SK-N-SH (cell line): Measurements from ENCODE around the gene FSD2. TPM values are rescaled to one million over a fixed set of nuclear protein-coding genes. Genes with fewer than 3 reads are reported as not detected.

Source experiments
- CTCF ChIA-PET: fragments of 300-600, 350-600 bp; formaldehyde crosslinking; extraction: SDS; loops from one replicate; lab custom pipeline; 2021; lab: Yijun Ruan, JAX
- POLR2A ChIA-PET: fragments of 350-600 bp; sonication (Branson Sonifier 250); formaldehyde crosslinking; extraction: SDS; loops from one replicate; lab custom pipeline; 2020; ENCODE audit warnings: antibody characterized with exemption, inconsistent platforms; lab: Yijun Ruan, JAX
- DNase-seq: peaks from one replicate; pipeline ENCODE4 v3.0.0; 2012
- H2AFZ ChIP-seq: fragments of 200-600 bp; sonication (generic); 2 replicates; pipeline ENCODE4 v1.8.1; 2016; ENCODE audit warnings: antibody characterized with exemption, mild to moderate bottlenecking, low read depth
- H3F3A ChIP-seq: fragments of 200-600 bp; sonication (generic); replicated peaks from 2 replicates; pipeline ENCODE3; 2016; ENCODE audit warnings: antibody characterized with exemption, mild to moderate bottlenecking; ENCODE audit not compliant: insufficient read depth
- H3K27ac ChIP-seq, 2 experiments: fragments of 200-500 bp in 1 of 2; fragments of 200-600 bp in 1 of 2; sonication (Bioruptor generic) in 1 of 2; sonication (generic), shearing (Covaris generic) in 1 of 2; 2 replicates each; pipeline versions ENCODE4 v1.5.1 to v1.6.1; 2014 to 2016; ENCODE audit warnings: low read depth in 2 of 2, inconsistent platforms in 1 of 2, low read length in 1 of 2, mild to moderate bottlenecking in 1 of 2, mixed read lengths in 1 of 2
- H3K27me3 ChIP-seq: fragments of 200-600 bp; sonication (generic), shearing (Covaris generic); 2 replicates; pipeline ENCODE4 v1.6.1; 2016; ENCODE audit warnings: mixed run types; ENCODE audit not compliant: insufficient read depth
- H3K36me3 ChIP-seq, 2 experiments: fragments of 200-500 bp in 1 of 2; fragments of 200-600 bp in 1 of 2; sonication (Bioruptor generic) in 1 of 2; sonication (generic) in 1 of 2; replicated peaks in 1 of 2; 2 replicates each; pipeline versions ENCODE3 to v1.5.1; 2014 to 2016; ENCODE audit warnings: low read length in 1 of 2, mild to moderate bottlenecking in 1 of 2; ENCODE audit not compliant: insufficient read depth in 2 of 2, control insufficient read depth in 1 of 2
- H3K4me1 ChIP-seq, 2 experiments: fragments of 200-500 bp in 1 of 2; fragments of 200-600 bp in 1 of 2; sonication (Bioruptor generic) in 1 of 2; sonication (generic), shearing (Covaris generic) in 1 of 2; 2 replicates each; pipeline versions ENCODE4 v1.5.1 to v1.6.1; 2014 to 2016; ENCODE audit warnings: low read depth in 1 of 2, low read length in 1 of 2, mixed run types in 1 of 2; ENCODE audit not compliant: insufficient read depth in 2 of 2, control insufficient read depth in 1 of 2
- H3K4me2 ChIP-seq: fragments of 200-600 bp; sonication (generic), shearing (Covaris generic); 2 replicates; pipeline ENCODE4 v1.6.1; 2017; ENCODE audit warnings: mixed run types
- H3K4me3 ChIP-seq, 2 experiments: fragments of 200-500 bp in 1 of 2; fragments of 200-600 bp in 1 of 2; sonication (Bioruptor generic) in 1 of 2; sonication (generic), shearing (Covaris generic) in 1 of 2; 2 replicates each; pipeline versions ENCODE4 v1.5.1 to v1.8.1; 2014 to 2016; ENCODE audit warnings: low read depth in 2 of 2, inconsistent platforms in 1 of 2, low read length in 1 of 2, mild to moderate bottlenecking in 1 of 2, mixed read lengths in 1 of 2, moderate library complexity in 1 of 2
- H3K79me2 ChIP-seq: fragments of 200-600 bp; sonication (generic); 2 replicates; pipeline ENCODE4 v1.8.1; 2017; ENCODE audit warnings: mild to moderate bottlenecking; ENCODE audit not compliant: insufficient read depth
- H3K9ac ChIP-seq: fragments of 200-600 bp; sonication (generic); 2 replicates; pipeline ENCODE4 v1.6.1; 2017; ENCODE audit warnings: mixed run types
- H3K9me2 ChIP-seq: fragments of 200-600 bp; sonication (generic); 2 replicates; pipeline ENCODE4 v1.6.1; 2017; ENCODE audit warnings: mixed run types
- H3K9me3 ChIP-seq: fragments of 200-600 bp; sonication (generic); 2 replicates; pipeline ENCODE4 v1.6.1; 2017; ENCODE audit warnings: mixed run types, mild to moderate bottlenecking, moderate library complexity
- H4K20me1 ChIP-seq: fragments of 200-600 bp; sonication (generic); 2 replicates; pipeline ENCODE4 v1.6.1; 2017; ENCODE audit warnings: mild to moderate bottlenecking, mixed run types; ENCODE audit not compliant: insufficient read depth
- EZH2phosphoT487 ChIP-seq: fragments of 200-600 bp; sonication (generic); IDR thresholded peaks from 2 replicates; pipeline ENCODE4 v1.6.1; 2017; ENCODE audit warnings: low read depth, mixed run types, mild to moderate bottlenecking, antibody characterized with exemption, moderate library complexity, borderline replicate concordance
- FOSL2 ChIP-seq: IDR thresholded peaks from 2 replicates; pipeline ENCODE4 v1.4.0; 2012; ENCODE audit warnings: low read depth, mild to moderate bottlenecking, moderate library complexity, borderline replicate concordance
- GABPA ChIP-seq: IDR thresholded peaks from 2 replicates; pipeline ENCODE4 v1.4.0; 2012; ENCODE audit warnings: low read depth, mild to moderate bottlenecking
- JUND ChIP-seq: IDR thresholded peaks from 2 replicates; pipeline ENCODE4 v1.4.0; 2012
- MAX ChIP-seq: IDR thresholded peaks from 2 replicates; pipeline ENCODE4 v1.4.0; 2012; ENCODE audit warnings: low read depth
- MXI1 ChIP-seq: IDR thresholded peaks from 2 replicates; pipeline ENCODE4 v1.6.1; 2012; ENCODE audit warnings: mild to moderate bottlenecking, low read depth, low read length, improper control_type of control experiment
- NFIC ChIP-seq: IDR thresholded peaks from 2 replicates; pipeline ENCODE4 v1.4.0; 2012; ENCODE audit warnings: borderline replicate concordance
- PBX3 ChIP-seq: IDR thresholded peaks from 2 replicates; pipeline ENCODE4; 2012
- RAD21 ChIP-seq: IDR thresholded peaks from 2 replicates; pipeline ENCODE4 v1.6.1; 2012; ENCODE audit warnings: mild to moderate bottlenecking, low read length
- RCOR1 ChIP-seq: fragments of 150-350 bp; IDR thresholded peaks from 2 replicates; pipeline ENCODE4 v1.6.1; 2017; ENCODE audit warnings: antibody characterized with exemption, low read length
- SMC3 ChIP-seq: IDR thresholded peaks from 2 replicates; pipeline ENCODE4 v1.6.1; 2012; ENCODE audit warnings: low read depth, low read length, improper control_type of control experiment
- TEAD4 ChIP-seq: IDR thresholded peaks from 2 replicates; pipeline ENCODE4 v1.4.0; 2012; ENCODE audit warnings: mild to moderate bottlenecking, borderline replicate concordance; ENCODE audit not compliant: insufficient read depth
- USF1 ChIP-seq: IDR thresholded peaks from 2 replicates; pipeline ENCODE4 v1.4.0; 2012; ENCODE audit warnings: low read depth, borderline replicate concordance
- ZBTB33 ChIP-seq: IDR thresholded peaks from 2 replicates; pipeline ENCODE4 v1.4.0; 2012; ENCODE audit warnings: low read depth, borderline replicate concordance
- WGBS: methylation state at CpG from one replicate; pipeline ENCODE4 v1.1.6; 2017; ENCODE audit warnings: low lambda C conversion rate; 5-methylcytosine and 5-hydroxymethylcytosine counted together
- polyA plus RNA-seq, 3 experiments: library from polyadenylated mRNA; depleted of rRNA; stranded (reverse); fragments of >200 nt; gene quantifications; 2 replicates each; pipeline ENCODE4 v1.2.3, GENCODE V29; 2012

FSD2 gene
- polyA plus RNA-seq, 1 of the 3 experiments (the other 2 are of a cell fraction) = not detected

DNA sequence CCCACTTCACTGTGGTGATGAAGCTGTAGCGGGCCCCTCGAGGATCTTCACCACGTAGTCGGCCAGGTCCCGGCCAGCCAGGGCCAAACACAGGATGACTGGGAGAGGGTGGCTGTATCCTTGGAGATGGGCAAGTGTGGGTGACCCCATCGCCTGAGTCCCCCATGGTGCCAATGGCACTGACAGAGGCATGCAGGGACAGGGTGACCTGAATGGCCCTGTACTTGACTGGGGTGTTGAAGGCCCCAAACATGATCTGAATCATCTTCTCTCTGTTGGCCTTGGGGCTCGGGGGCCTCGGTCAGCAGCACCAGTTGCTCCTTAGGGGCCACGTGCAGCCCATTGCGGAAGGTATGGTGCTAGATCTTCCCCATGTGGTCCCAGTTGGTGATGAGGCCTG is 79.1 kb downstream of the FSD2 start:
- H3K9ac ChIP-seq = no peak overlapping the region
- no peaks in the 10 kb centered on the region for H3K36me3 ChIP-seq
- H3K27me3 ChIP-seq = no peaks in the 10 kb centered on the region
- H3K4me2 ChIP-seq = no peak overlapping the region
- CTCF ChIA-PET = no interaction called here
- 20% methylated on average over 1 of the region's 10 CpGs for WGBS
- no peaks in the 10 kb centered on the region for H4K20me1 ChIP-seq
- TF ChIP-seq GABPA (no peak), RCOR1 (no peak), JUND (no peak), ZBTB33 (no peak), FOSL2 (no peak), RAD21 (no peak), NFIC (no peak)
- TF ChIP-seq, all 33 proteins: peak for 0
- Histone ChIP-seq H2AFZ (no peak overlapping the region), H3K27ac (no peak overlapping the region), H3K79me2 (no peaks in the 10 kb centered on the region), H3K4me1 (no peaks in the 10 kb centered on the region), H3F3A (no peaks in the 10 kb centered on the region), H3K9me3 (no peaks in the 10 kb centered on the region), H3K4me3 (no peak overlapping the region), H3K9me2 (no peaks in the 10 kb centered on the region)
- DNase-seq = no peak
- POLR2A ChIA-PET = no interaction called here

- H3F3A ChIP-seq = no peaks in the 10 kb centered on the region
- H3K4me3 ChIP-seq = no peak overlapping the region
- H3K36me3 ChIP-seq = no peaks in the 10 kb centered on the region
- no peak overlapping the region for H3K27ac ChIP-seq
- no peak for TF ChIP-seq PBX3
- no peak for TF ChIP-seq USF1
- TF ChIP-seq MXI1 = no peak
- no peak for TF ChIP-seq SMC3
- no peak for TF ChIP-seq RCOR1
- no peak for TF ChIP-seq MAX
- TF ChIP-seq JUND = no peak
- TF ChIP-seq EZH2phosphoT487 = no peak
- TF ChIP-seq TEAD4 = no peak
- H3K79me2 ChIP-seq = no peaks in the 10 kb centered on the region
- no peak overlapping the region for H2AFZ ChIP-seq
- no peaks in the 10 kb centered on the region for H3K9me3 ChIP-seq
- no peak for DNase-seq
- WGBS = 53% methylated on average over 4 of the region's 4 CpGs
- CTCF ChIA-PET = interaction anchor here (1.2 kb wide), 1 partner anchor 285 kb away, joined by 4 read pairs; no protein-coding TSS in a partner anchor
- H3K4me1 ChIP-seq = peaks cover 0 to 6% of the 10 kb centered on the region in 2 experiments; a peak in 1 of 4 replicates
- POLR2A ChIA-PET = no interaction called here
- no peak overlapping the region for H3K9ac ChIP-seq
- H3K4me2 ChIP-seq = no peak overlapping the region
- no peaks in the 10 kb centered on the region for H3K9me2 ChIP-seq
- H3K27me3 ChIP-seq = no peaks in the 10 kb centered on the region
- H4K20me1 ChIP-seq = no peaks in the 10 kb centered on the region
These were observed 90.9 kb downstream of the FSD2 start for GRCh38 chr15:82715003-82715402.
